Activated CD4-positive, alpha-beta T cell treated with anti-CD3 and anti-CD28 coated beads, Interleukin-2, amount 50 U/mL, for 1 hour (primary cell): ENCODE measurements around the gene ATP10A.

ENCODE experiments used
- DNase-seq: peaks from one replicate; pipeline ENCODE4 v3.0.0-alpha.2; 2020

ATP10A gene

GRCh38 chr15:25694239-25694584 lies 168.9 kb downstream of the ATP10A start:
- no peak for DNase-seq

DNA sequence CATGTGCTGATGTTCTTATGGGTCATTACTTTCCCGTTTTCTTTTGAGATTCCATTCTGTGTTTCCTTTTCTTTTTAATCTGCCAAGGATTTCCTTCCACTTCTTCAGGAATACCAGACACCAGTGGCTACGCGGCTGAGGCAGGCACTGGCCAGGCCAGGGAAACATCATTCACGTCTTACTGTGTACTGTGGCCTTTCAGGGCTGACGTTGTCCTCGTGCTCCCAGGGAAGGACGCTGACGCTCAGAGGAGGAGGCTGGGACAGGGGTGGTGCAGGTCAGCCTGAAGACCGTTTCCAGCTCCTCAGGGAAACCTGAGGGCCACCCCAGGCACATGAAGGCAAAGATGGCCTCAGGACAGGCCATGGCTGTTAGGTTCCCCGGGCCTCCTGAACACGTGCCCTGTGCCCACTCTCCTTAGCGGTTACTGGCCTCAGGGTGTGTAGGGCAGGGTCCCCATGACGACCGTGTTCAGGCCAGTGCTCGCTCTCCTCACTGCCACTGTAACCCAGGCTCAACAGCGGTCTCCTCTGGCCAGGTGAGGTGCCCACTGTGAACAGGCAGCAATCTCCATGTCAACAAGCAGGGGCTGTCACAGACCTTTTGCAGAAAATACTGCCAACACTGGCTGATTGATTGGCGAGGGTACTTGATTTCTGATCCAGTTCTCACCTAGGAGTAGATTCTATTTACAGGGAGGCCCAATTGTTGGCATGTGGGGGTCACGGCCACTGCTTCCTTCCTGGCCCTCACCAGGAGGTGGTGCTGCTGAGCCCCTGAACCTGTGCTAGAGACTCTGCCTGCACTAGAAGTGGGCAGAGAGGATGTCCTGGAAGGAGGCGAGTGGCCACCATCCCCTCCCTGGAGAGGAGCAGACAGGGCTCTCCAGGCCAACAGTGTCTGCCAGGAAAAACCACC lies 169.5 kb downstream of the ATP10A start:
- DNase-seq: peak; percentile 27

DNA sequence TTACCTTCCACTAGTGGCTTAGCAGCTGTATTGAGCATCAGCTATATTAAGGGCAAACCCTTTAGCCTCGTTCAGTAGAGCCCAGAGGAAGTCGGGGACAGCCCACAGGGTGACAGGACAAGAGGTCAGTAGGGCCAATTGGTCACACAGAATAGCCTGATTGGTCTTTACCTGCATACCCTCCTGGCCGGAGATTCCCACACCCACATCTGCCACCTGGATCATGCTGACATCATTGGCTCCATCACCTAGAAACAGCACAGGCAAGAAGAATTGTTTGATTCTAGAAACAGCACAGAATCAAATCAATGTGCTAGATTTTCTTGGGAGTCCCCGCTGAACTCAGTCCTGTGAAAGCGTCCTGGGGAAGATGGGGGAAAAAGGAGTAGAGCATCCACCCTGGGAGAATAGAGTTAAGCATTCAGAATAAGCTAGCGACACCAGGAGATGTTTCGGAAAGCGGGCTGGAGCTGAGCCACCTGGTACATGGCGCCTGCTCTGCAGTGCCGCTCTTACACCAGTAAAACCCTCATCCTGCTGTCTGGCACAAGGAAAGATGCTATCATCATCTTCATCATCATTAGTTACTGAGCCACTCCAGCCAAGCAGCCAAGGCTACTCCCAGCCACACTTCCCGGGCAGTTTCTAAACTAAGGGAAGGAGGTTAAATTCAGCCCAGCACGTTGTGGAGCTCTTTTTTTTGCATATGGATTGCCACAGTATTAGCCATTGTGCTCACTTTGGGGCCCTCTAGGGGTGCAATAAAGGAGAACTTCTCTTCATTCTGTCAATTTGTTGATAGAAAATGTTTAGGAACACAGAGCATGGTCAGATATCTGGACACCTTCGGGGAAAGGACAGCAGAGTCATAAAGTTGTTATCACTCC lies 171.3 kb downstream of the ATP10A start:
- no peak for DNase-seq

DNA sequence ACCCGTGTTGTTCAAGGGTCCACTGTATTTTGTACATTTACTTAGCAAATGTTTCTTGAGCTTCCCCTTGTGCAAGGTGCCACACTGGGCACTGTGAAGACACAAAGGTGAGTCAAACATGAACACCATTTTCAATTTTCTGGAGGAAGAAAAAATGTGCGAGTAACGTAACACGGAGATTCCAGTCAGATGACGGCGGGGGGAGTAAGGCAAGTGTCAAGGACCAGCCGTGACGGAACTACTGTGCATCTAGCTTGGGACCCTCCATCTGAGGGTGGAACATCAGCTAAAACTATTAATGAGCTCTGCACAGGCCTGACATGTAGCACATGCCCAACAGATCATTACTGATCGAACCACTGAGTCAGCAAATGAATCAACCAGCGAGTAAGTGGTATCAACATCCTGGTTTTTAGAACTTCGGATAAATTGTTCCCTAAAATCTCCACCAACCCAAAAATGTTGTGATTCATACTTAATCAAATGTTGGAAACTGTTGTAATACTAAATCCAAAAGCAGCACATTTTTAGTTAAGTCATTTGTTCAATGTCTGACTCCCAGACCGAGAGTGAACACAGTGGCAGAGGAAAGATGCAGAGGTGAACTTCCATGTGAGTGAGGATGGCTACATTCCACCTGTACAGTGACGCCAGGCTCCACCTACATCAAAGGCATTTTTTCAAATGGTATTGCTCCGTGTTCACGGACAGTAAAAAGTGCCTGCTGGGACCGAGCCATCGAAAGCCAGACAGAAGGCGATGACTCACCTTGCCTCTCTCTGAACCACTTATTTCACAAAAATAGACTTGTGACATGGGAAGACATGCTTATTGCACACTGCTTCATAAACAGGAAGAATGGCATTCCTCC lies 172.2 kb downstream of the ATP10A start:
- DNase-seq: no peak

DNA sequence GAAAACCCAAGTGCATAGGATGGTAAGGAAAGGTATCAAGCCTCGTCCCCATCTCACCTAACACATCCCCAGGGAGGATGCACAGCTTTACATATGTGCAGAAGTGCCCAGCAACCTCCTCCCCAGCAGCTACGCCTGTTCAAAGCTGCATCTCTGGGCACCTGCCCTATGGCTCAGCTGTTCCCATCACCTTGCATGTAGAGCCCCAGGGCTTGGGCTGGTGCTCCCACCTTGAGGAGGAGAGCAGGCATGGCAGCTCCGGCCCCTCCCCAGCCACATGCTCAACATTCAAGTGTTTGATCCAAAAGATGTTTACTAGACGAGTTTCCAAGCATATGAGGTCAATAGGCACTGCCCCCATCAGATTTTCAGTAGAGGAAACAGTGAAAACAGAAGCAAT lies 173.5 kb downstream of the ATP10A start:
- DNase-seq: no peak

GRCh38 chr15:25688166-25688565 lies 175.0 kb downstream of the ATP10A start:
- no peak for DNase-seq

DNA sequence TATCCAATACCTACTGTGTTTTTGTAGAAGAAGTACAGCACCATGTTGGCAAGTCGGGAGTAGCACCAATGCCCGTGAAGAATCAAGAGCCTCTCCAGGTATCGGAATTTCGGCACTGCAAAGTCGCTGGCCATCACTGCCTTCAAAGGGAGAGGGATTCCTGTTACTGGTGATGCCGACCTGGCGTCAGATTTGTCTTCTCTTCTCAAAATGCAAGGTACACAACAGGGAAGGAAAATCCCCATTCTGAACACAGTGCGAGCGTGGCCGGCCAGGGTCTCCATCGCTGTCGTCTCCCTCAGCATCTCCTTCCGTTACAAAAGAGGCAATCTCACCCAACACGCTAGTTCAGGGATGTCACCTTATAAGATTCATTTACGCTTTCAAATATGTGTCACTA lies 175.4 kb downstream of the ATP10A start:
- DNase-seq: no peak

GRCh38 chr15:25687276-25687675 lies 175.9 kb downstream of the ATP10A start:
- DNase-seq: no peak

DNA sequence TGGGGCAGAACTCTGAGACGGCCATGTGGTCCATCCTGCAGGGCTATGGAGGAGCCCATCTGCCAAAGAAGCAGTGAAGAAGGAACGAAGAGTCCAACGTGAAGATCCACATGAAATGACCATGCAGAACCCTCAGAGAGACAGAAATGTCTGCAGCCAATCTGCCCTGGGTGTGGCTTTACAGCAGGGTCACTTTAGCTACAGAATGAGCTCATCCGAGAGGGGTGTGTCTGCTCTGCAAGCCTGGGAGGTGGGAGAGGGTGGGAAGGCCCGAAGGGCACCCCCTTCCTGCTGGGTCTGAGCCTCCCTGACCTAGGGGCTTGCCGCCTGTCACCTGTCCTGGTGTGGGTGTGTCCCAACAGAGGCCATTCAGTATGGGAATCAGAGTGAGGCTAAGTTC lies 176.3 kb downstream of the ATP10A start:
- no peak for DNase-seq

- DNase-seq: no peak
Measured at GRCh38 chr15:25684521-25685431, 178.4 kb downstream of the ATP10A start.

DNA sequence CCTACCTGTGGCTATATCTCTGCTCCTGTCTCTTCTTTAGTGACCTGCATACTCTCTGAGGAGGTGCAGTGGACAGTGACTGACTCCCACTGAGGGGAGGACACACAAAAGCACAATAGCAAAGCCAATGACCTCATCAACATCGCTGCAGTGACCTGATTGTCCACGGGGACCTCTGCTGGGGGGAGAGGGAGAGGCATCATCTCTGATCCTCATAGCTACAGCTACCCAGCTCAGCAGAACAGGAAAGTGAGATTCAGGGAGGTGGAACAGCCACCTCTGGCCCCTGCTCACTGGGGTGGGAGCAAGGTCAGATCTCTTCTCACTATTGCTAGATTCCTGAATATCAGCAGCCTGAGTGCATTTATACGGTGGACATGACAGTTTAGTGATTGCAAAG lies 179.2 kb downstream of the ATP10A start:
- no peak for DNase-seq

- no peak for DNase-seq
Measured at GRCh38 chr15:25683415-25683814, 179.7 kb downstream of the ATP10A start.

DNA sequence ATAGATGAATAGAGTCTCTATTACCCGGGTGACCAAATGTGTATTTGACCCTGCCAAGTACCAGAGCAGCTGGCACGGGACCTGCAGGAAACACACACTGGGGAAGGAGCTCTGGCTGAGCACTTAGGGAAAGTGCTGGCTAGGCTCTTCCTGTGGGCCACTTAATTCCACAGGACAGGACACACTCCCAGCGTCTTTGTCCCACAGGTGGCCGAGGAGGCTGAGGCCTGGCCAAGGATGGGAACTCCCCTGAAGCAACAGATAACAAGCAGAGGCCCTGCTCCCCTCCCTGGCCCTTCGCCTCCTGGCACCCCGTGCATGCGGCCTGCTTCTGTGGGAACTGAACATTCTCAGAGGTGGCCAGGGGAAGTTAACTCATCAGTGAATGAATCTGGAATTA lies 180.8 kb downstream of the ATP10A start:
- DNase-seq: no peak

DNA sequence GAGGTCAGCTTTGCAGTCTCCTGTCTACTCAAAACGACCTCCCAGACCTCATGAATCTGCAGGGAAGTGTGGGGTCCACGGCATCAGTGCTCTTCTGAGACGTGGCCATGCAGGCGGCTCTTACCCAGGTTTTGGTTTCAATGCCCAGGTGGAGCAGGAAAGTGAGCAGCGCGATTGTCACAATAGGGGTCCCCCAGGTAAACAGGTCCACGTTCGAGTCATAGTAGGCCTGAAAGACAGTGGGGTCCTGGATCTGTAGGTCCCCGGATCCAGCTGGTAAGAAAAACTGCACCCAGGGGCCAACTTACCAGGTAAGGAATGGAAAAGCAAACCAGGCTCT lies 182.5 kb downstream of the ATP10A start:
- DNase-seq: no peak

DNA sequence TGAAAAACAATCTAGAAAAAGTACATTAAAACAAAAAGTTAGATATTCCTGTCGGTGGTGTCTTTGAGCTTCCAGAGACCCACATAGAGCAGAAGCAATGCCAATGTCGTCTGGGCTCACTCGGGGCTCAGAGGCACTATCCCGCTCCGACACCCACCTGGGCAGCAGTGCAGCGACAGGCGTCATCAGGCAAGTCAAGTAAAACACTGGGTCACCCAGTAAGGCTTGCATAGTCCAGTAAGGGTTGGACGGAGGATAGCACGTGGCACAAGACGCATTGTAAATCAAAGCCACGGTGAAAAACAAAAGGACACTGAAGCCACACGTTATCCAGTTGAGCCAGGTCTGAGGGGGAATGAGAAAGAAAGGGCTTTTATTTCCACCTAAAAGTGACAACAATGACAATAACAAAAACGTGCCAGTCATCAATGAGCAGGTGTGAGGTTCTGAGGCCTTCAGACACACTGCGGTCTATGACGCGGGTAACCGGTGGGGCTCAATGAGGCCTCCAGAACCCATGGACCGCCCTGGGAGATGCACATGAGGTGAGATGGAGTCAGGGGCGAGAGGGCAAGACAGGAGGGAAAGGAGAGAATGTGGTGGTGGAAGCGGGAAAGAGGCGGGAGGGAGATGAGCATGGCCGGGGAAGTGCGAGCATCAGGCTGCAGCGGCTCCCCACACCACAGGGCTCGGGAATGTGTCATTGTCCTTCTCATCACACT lies 183.0 kb downstream of the ATP10A start:
- no peak for DNase-seq

DNA sequence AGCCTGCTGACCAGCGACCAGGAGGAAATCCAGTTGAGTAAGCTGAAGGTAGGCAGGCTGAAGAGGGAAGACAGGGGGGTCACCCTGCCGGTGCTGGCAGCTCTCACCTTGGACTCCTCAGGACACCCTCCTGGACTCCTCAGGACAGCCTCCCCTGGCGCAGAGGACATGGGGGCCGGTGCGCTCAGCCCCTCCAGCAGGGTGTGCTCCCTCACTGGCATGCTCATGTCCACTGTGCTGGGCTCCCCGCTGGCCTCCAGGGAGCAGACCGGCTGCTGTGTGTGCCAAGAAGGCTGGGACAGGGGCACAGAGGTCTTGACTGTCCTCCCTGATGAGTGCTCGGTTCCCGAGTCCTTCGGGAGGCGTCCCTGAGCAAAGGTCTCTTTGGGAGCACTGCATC lies 183.6 kb downstream of the ATP10A start:
- DNase-seq: no peak

- DNase-seq: no peak
Measured at GRCh38 chr15:25678500-25678855, 184.6 kb downstream of the ATP10A start.

DNA sequence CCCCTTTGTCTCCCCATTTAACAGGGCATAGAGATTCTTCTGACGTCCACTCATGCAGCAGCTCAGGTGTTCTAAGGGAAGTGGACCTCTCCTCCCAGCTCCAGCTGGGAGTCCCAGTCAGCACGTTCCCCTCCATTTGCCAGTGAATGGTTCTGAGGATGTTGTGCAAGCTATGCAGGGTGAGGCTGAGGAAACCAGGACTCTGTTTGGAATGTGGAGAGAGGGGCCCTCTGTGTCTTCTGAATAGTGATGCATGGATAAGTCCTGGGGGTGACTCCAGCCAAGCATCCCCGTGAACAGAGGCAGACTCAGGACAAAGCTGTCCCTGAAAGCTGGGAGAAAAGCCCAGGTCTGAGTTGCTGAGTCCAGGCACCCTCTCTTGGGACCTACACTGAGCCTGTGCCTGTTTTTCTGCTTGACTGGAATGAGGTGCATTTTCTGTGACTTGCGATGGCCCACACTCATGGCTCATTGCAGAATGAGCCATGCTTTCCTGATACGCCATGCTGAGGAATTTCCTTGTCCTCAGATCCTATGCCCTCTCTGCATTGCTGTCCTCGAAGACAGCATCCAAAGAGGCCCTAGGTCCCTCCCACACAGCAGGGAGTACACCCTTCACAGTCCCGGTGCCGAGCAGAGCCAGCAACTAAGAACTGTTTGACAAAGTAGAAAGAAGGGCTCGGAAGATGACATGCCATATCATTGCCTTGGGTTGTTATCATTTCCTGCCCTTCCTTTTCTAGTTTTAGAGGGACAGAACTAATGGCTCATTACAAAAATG lies 185.2 kb downstream of the ATP10A start:
- DNase-seq: no peak

DNA sequence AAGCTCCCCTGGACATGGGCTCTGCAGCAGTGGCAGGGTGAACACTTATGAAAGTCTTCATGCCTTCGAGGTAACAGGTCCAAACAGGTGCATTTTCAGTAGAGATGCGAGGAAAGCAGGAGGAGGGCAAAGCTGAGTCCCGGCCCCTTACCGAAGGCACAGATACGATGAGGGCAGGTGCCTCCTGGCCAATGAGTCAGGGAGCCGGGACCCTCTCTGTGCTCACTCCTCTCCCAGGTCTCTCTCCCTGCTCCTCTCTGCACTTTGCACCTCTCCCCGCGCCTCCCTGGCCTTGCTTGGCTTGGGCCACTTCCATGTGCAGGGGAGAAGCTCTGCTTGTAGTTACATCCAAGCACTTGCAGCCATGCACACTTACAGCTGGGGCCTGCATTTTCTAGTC lies 187.1 kb downstream of the ATP10A start:
- DNase-seq: no peak

DNA sequence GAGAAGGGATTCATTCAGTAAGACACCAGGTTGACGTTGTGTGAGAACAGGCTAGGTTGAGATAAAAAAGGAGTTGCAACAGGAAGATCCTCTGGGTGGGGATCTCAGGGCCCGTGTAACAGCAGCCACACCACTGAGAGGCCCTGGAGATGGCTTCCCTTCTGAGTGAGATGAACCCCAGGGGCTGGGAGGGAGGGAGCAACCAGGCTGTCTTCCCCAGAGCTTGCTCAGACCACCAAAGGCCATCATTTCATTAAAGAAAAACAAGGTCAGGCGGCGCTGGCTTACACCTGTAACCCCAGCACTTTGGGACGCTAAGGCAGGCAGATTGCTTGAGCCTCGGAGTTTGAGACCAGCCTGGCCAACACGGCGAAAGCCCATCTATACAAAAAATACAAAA lies 187.7 kb downstream of the ATP10A start:
- no peak for DNase-seq

GRCh38 chr15:25674913-25675312 lies 188.2 kb downstream of the ATP10A start:
- no peak for DNase-seq
